ENCODE results near the gene EMILIN1. TPM values are rescaled to one million over a fixed set of nuclear protein-coding genes. Genes with fewer than 3 reads are reported as not detected.

EMILIN1 gene
- total RNA-seq, 1 donor from 2014 or later, result 25.8 TPM

DNA sequence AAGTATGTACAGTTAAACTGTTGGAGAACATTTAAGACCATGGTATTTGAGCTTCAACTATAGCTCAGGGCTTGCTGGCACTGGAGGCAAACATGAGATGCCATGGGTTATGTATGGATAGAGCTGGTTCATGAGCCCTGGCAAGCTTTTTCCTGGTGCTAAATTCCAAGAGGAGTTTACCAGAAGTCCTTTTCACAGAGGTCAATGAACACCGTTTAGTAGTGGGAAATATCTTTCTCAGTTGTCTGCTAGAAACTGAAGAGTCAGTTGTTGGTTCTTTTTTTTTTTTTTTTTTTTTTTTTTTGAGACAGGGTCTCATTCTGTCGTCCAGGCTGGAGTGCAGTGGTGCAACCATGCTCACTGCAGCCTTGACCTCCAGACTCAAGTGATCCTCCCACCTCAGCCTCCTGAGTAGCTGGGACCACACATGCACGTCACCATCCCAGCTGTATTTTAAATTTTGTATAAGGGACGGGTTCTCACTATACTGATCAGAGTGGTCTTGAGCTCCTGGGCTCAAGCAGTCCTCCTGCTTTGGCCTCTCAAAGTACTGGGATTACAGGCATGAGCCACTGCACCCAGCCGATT, 9.5 kb downstream of the EMILIN1 start:
- DNase-seq (ENCODE audit: missing footprints) (no peak), ATAC-seq (no peak)
- intact Hi-C loops (cut with DNase I), result loop anchor here (2.0 to 5.0 kb wide), 2 partner anchors 56 to 127 kb away; partner anchors contain the start of gene TMEM214

DNA sequence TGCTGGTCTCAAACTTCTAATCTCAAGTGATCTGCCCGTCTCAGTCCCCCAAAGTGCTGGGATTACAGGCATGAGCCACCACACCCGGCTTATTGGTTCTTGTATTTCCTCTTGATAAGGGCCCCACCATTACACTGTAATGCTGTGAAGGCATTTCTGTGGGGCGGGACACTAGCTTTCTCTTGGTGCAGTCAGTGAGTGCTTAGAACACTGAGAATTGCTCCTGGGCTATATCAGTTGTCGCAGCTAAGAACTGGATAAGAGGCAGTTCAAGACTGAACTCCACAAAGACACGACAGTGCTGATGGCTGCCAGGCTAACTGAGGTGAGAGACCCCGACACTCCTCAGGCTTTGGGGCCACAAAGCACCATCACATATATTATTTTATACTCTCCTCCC, 10.2 kb downstream of the EMILIN1 start:
- no peak for ATAC-seq
- intact Hi-C loops (cut with DNase I), result loop anchor here (5.0 kb wide), 1 partner anchor 56 kb away; the partner anchor contains the start of gene TMEM214
- no peak for DNase-seq (ENCODE audit: missing footprints)

DNA sequence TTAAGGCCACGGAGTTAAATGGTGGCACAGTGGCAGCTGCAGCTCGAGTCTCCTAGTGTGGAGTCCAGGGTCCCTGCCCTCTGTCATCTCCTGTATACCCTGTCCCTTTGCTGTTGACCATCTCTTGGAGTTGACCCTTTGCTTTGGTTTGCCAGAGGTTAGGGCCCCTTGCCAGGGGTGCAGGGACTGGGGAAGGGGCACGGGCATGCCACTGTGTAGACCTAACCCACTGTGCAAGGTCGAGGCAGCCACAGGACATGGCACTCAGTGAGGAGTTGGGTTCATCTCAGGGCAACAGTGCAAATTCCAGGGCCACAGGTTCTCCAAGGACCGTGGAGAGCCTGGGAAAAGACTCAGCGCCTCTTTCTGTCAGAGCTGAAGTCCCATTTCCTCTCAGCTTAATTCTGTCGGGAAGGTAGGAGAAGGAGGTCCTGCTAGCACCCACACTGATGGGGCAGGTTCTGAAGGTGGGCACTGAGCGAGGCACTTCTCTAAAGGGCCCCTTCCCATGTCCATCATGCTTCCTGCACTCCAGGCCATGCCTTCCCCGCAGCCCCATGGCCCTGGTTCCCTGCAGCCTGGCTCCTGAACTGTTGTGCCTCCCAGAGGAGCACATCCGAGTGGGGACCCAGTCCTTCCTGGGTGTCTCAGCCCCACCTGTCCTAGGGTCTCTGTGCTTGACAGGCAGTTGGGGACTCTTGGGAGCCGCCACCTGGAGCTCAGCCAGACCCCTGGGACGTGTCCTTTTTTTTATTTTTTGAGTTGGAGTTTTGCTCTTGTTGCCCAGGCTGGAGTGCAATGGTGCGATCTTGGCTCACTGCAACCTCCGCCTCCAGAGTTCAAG, 10.9 kb downstream of the EMILIN1 start:
- no peak for ATAC-seq
- peak; percentile 5 for DNase-seq (ENCODE audit: missing footprints)
- intact Hi-C loops (cut with DNase I), result loop anchor here (5.0 kb wide), 1 partner anchor 57 kb away; the partner anchor contains the start of gene TMEM214

DNA sequence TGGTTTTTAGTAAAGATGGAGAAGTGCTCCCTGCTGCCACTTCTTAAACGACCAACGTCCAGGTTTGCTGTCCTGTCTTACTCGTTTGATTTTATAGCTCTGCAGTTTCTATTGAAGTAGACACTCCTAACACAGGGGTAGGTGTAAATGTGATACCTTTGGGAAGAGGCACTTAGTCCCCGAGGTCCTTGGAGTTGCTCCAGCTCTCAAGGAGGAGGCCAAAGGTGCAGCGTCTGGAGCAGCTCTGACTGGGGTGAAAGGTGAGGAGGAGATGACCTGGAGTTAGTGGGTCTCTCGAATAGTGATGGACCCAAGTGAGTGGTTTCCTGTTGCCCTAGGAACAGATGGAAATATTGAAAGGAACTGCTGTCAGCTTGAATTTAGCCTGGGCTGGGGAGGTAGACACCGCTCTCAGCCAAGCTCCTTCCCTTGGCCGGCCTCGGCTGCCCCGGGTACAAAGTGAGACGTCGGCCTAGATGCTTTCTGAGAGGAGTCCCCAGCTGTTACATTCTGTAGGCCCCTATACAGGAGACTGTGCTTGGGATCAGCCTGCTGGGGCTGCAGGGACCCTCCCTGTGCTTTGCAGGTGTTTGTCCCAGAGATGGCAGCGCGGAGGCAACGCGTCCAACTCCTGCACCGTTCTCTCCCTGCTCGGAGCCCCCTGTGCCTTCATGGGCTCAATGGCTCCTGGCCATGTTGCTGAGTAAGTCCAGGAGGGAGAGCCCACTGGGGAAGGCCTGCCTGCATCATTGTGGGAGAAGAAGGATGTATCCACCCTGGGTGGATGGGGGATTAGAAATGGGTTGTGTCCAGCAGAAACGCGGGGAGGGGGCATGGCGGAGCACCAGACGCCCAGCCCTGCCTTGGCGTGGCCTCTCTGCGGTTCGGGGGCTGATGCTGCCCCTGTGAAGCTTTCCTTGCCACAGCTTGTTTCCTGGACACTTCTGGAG, 13.6 kb downstream of the EMILIN1 start:
- ATAC-seq (no peak), DNase-seq (ENCODE audit: missing footprints) (peak; percentile 34)
- intact Hi-C loops (cut with DNase I), result no loop called here

DNA sequence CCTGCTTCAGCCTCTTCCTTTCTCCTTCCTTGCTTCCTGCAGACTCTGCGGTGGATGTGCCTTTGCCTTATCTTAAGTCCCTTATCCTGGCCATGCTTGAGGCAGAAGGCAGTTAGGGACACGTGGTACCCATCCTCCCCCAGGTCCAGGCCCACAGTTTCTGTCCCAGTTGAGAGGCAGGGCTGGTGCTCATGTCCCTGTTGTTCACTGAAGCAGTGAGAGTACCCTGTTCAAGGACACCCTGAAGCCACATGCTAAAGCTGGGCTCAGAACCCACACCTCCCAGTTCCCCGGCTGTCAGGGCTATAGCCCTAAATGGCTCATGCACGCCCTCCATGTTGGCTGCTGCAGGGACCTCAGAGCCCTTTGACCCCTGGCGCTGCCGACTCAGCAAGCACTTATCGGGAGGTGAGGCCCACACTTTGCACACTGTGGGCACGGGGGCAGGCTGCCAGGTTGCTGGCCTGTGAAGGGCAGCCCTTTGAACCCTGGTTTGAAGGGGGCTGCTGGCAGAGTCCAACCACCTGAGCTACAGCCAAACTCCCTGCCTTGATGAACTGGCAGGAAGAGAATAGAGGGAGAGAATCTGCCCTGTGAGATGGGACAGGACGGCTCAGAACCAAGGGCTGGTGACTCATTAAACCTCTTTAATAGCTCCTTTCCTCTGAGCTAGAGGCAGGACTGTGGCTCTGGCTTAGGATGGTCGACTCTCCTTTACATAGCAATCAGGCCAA, 14.4 kb downstream of the EMILIN1 start:
- ATAC-seq (no peak), DNase-seq (ENCODE audit: missing footprints) (peak; percentile 49)
- intact Hi-C loops (cut with DNase I), result no loop called here

DNA sequence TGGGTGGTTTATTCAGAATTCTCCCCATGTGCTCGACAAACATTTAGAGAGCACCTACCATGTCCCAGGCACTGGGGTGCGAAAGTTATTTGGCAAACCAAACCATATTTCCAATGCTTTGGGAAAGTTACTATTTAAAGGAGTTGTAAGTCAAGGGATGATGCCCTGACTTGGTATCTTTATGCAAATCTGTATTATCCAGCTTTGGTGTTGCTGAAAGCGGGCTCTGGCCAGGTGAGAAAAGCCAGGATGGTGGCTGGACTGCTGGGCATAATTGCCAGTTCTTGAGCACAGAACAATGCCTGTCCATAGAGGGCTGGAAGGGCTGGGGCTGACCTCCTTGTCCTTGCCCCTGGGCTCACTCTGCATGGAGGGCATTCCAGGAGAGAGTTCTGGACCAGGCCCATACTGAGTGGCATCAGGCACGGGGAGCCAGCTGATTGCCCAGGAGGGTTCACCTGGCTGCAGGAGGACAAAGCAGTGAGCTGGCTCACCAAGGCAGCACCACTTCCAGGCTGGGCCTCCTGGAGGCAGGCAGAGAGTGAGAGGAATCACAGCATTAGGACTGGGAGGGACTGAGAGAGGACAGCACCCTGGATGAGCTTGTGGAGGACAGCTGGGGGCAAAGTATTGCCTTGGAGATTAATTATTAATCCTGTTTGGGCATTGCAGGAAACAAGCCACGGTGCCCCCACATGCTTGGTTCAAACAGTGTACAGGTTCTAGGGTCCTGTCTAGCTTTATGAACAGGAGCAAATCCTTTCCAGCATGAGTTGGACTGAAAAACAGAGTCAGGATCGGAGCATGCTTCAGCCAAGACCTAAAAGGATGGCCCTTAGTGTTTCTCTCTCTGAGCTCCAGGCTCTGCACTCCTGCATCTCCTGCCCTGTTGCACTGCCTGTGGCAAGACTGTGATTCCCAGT, 15.3 kb downstream of the EMILIN1 start:
- intact Hi-C loops (cut with DNase I), result no loop called here
- DNase-seq (ENCODE audit: missing footprints) (peak; percentile 70), ATAC-seq (no peak)

DNA sequence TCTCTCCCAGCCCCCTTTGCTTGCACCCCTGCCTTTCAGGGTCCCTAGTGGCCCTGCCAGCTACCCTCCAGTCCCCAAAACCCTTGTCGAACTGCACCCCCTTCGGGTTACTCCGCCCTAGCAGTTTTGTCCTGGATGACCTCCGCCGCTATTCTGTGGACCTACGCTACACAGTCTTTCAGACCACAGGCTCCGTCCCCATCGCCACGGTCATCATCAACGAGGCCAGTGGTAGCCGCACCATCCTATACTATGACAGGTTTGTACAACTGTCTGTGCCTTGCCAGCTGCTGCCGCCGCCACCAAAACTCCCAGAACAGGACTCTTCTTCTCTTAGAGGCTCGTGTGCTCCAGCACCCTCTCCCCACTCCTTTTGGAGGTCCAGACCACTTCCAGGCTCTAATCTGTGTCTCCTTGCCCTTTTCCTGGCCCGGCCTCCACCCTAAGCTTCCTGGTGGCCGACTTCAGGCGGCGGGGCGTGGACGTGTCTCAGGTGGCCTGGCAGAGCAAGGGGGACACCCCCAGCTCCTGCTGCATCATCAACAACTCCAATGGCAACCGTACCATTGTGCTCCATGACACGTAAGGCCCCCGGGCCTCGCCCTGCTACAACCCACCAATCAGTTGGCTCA, 16.1 kb downstream of the EMILIN1 start:
- intact Hi-C loops (cut with DNase I), result no loop called here
- ATAC-seq (no peak), DNase-seq (ENCODE audit: missing footprints) (peak; percentile 59)

DNA sequence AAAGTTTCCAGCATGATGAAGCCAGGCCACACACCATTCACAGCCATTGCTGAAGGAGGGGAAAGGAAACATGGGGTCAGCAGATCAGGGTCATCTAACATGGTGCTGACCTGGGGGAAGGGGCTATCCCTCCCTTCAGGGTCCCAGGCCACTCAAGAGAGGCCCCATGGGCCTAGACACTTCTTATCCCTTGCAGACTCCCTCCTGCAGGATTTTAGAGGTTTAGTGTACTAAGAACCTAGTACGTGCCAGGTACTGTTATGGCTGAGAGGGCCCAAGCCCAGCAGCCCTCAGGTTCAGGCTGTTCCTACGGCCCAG, 17.0 kb downstream of the EMILIN1 start:
- no peak for DNase-seq (ENCODE audit: missing footprints)
- no peak for ATAC-seq
- intact Hi-C loops (cut with DNase I), result loop anchor here (5.0 kb wide), 2 partner anchors 187 to 207 kb away; partner anchors contain the start of gene TRIM54

DNA sequence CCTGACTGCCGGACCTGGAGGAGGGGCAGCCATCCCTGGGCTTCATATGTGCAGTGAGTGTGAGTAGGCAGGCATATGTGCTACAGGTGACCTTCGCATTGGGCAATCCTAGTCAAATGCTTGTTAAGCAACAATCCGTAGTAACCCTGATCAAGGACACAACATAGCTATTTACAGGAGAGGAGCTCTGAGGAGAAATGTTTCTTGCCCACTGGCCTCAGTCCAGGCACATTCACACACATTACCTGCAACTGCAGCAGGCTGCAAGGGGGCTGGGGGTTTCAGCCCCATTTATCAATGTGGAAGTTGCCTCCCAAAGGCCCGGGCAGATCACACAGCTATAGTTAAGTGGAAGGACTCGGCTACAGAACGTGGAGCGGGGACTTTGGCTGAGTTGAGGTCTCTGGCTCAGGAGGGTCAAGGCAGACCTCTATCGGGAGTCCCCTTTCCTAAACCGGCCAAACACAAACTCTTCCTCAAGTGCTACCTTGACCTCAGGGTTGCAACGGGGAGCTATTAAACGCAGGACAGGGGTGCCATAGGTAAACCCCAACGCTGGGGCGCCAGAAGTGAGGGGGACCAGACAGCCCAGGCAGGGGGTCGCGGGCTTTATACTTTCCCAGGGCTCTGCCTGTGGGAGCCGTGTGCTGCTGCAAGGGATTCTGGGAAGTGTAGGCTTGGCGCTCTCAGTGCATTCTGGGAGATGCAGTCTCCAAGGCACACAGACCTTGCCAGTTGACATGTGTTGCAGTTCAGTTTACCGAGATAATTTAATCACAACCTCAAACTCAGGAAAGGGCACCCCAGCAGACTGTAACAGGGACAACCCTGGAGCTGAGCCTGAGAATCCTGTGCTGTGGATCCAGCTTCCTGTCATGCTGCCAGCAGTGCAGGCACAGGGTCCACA, 17.6 kb downstream of the EMILIN1 start:
- ATAC-seq, result peak; percentile 88
- intact Hi-C loops (cut with DNase I), result loop anchor here (5.0 kb wide), 2 partner anchors 186 to 206 kb away; partner anchors contain the start of gene TRIM54
- DNase-seq (ENCODE audit: missing footprints), result peak; percentile 75

DNA sequence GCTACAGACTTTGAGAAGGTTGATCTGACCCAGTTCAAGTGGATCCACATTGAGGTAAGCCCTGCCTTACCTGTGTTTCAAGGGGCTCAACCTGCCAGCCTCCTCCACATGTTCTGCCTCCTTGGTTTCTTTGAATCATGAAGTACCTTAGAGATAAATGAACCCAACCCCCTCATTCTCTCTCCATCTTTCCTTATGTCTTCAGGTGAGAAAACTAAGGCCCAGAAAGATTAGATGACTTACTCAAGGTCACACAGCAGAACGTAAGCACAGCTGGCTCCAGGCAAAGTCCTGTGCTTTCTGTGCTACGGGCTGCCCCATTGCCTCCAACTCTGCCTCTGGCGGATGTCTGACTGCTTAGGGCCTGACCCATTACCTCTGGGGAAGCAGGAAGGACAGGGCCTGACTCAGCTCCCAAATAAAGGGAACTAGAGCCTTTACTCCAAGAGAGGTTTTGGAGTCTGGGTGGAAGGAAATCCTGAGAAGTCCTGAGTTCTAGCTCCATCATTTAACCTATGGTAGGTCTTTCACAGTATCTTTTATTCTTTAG, 18.4 kb downstream of the EMILIN1 start:
- intact Hi-C loops (cut with DNase I), result loop anchor here (5.0 kb wide), 2 partner anchors 185 to 205 kb away; partner anchors contain the start of gene TRIM54
- ATAC-seq (no peak), DNase-seq (ENCODE audit: missing footprints) (peak; percentile 20)

DNA sequence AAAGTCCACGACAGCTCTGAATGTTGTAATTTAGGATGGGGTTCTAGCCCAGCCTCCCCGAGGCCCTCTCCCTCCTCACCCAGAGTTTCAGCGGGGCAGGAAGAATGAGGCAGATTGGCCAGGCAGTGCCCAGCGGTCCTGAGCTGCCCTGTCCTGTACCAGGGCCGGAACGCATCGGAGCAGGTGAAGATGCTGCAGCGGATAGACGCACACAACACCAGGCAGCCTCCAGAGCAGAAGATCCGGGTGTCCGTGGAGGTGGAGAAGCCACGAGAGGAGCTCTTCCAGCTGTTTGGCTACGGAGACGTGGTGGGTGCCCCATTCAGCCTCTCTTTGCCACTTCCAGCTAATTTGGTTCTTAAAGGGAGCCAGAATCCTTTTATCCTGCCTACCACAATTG, 18.9 kb downstream of the EMILIN1 start:
- no peak for DNase-seq (ENCODE audit: missing footprints)
- ATAC-seq, result no peak

DNA sequence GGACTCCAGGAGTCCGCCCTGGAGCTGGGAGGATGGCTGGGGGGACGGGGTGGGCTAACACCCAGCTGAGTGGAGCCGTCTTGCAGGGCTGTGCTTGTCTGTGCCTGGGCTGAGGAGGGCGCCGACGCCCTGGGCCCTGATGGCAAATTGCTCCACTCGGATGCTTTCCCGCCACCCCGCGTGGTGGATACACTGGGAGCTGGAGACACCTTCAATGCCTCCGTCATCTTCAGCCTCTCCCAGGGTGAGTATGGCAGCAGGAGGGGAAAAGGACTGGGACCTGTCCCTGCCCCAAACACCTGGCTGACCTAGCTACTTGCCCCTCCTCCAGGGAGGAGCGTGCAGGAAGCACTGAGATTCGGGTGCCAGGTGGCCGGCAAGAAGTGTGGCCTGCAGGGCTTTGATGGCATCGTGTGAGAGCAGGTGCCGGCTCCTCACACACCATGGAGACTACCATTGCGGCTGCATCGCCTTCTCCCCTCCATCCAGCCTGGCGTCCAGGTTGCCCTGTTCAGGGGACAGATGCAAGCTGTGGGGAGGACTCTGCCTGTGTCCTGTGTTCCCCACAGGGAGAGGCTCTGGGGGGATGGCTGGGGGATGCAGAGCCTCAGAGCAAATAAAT, 21.0 kb downstream of the EMILIN1 start:
- ATAC-seq (no peak), DNase-seq (ENCODE audit: missing footprints) (peak; percentile 71)
- intact Hi-C loops (cut with DNase I), result loop anchor here (5.0 kb wide), 2 partner anchors 183 to 203 kb away; partner anchors contain the start of gene TRIM54

More for the DNA sequence above, 18.9 kb downstream of the EMILIN1 start:
- intact Hi-C loops (cut with DNase I), result loop anchor here (5.0 kb wide), 2 partner anchors 185 to 205 kb away; partner anchors contain the start of gene TRIM54

DNA sequence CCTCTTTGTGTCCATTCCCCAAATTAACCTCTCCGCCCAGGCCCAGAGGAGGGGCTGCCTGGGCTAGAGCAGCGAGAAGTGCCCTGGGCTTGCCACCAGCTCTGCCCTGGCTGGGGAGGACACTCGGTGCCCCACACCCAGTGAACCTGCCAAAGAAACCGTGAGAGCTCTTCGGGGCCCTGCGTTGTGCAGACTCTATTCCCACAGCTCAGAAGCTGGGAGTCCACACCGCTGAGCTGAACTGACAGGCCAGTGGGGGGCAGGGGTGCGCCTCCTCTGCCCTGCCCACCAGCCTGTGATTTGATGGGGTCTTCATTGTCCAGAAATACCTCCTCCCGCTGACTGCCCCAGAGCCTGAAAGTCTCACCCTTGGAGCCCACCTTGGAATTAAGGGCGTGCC, 21.6 kb downstream of the EMILIN1 start:
- DNase-seq (ENCODE audit: missing footprints) (no peak), ATAC-seq (no peak)
- intact Hi-C loops (cut with DNase I), result no loop called here

DNA sequence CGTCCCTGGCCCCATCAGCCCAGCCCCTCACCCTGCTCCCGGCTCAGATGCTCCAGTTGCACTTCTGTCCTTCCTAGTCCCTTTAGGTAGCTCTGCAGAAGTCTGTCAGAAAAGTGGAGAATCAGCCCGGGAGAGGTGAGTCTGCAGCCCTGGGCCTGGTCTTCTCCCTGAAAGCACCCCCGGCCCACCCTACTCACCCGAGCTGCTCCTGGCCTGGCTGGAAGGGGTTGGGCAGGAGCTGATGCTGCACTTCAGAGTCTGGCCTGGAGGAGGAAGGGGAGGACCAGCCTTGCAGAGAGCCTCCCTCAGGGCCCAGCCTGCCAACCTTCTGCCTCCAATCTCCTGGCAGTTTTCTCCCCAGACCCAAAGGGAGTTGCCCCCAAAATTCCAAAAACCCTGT, 23.9 kb downstream of the EMILIN1 start:
- no peak for ATAC-seq
- DNase-seq (ENCODE audit: missing footprints), result peak; percentile 59
- intact Hi-C loops (cut with DNase I), result no loop called here

DNA sequence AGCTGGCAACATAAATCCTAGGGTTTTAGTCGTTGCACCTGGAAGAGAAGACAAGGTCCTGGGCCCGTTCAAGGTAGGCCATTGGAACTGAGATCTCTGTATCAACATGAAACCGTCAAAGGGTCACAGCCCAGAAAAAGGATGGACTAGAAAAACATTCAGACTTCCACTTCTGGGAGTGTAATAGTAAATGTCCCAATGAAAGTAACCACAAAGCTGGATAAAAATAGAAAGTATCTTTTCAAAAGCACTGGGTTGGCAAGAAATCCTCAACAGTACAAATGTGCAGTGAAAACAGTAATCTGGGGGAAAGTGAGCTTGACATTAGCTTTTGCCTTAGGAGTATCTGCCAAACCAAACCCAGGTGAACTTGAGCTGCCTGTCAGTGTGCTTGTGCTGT, 27.6 kb downstream of the EMILIN1 start:
- intact Hi-C loops (cut with DNase I), result no loop called here
- DNase-seq (ENCODE audit: missing footprints), result no peak
- no peak for ATAC-seq
